ENCODE data around the gene PLAAT2. TPM values are rescaled to one million over a fixed set of nuclear protein-coding genes. Genes with fewer than 3 reads are reported as not detected.
"Not testable (repeated sequence)": the region's sequence is repeated elsewhere in the genome, so short reads cannot be mapped to it uniquely, and the experiment has no call there.

Gene PLAAT2
- total RNA-seq: not detected
- long read RNA-seq: 0 reads

DNA sequence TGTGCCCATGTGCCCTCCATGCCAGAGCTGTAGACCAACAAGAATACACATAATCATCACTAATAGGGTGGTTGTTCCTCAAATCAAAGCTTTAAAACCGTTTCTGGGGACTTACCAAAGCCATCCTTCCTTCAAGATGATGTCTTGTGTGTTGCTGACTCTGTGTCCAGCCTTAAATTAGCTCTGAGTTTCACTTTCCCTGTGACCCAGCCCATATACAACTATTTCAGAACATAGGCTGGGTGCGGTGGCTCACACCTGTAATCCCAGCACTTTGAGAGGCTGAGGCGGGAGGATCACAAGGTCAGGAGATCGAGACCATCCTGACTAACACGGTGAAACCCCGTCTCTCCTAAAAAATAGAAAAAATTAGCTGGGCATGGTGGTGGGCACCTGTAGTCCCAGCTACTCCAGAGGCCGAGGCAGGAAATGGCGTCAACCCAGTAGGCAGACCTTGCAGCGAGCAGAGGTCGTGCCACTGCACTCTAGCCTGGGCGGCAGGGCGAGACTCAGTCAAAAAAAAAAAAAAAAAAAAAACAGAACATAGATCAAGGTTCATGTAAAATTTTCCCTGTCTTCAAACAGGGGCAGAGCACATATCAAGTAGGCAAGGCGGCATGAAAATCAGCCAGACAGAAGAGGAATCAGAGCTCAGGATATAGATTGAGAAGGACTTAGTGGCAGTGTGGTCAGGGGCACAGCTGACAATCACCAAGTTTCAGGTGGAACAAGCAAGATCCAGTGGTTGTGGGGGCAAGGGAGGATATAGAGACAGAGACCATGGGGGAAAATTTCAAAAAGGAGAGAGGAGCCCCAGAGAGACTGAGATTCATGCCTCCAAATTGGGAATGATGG, at the start of gene PLAAT2:
Gene PLAAT2, minus strand, starts transcription at position 179 of the 855 bp plus-strand sequence. Its CDS starts 55 bp downstream, at position 124.
- ATAC-seq (no peak), DNase-seq (no peak)
- intact Hi-C loops (cut with micrococcal nuclease): no loop called here

DNA sequence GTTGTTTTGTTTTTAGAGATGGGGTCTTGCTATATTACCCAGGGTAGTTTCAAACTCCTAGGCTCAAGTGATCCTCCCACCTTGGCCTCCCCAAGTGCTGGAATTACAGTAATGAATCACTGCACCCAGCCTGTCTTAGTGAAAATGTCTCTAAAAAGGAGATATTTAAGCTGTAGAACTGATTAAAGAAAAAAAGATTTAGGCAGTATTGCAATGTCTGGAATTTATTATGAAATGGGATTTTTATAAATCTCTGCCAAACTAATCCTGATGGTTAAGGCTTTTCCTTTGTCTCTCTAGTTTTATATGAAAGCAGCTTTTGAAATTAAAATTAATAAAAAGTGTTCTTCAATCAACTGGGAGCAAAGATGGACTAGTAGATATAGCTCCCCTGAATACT, 49.0 kb upstream of the PLAAT2 start:
- intact Hi-C loops (cut with micrococcal nuclease): no loop called here
- no peak for DNase-seq
- no peak for ATAC-seq

DNA sequence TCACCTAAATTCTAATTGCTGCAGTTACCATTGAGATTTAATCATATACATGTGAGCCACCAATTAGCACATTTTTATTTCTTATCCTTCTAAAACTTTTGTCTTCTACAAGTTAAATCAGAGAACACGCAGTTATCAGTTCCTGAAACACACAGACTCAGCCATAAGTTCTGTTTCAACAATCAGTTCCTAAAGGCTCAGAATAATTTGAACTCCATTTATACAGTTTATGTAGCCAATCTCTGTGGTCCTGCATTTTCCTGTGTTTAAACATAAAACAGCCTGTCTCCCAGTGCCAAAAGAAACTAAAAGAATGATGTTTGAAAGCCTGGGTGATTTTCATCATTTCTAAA, 48.2 kb upstream of the PLAAT2 start:
- intact Hi-C loops (cut with micrococcal nuclease): no loop called here
- no peak for ATAC-seq
- no peak for DNase-seq

DNA sequence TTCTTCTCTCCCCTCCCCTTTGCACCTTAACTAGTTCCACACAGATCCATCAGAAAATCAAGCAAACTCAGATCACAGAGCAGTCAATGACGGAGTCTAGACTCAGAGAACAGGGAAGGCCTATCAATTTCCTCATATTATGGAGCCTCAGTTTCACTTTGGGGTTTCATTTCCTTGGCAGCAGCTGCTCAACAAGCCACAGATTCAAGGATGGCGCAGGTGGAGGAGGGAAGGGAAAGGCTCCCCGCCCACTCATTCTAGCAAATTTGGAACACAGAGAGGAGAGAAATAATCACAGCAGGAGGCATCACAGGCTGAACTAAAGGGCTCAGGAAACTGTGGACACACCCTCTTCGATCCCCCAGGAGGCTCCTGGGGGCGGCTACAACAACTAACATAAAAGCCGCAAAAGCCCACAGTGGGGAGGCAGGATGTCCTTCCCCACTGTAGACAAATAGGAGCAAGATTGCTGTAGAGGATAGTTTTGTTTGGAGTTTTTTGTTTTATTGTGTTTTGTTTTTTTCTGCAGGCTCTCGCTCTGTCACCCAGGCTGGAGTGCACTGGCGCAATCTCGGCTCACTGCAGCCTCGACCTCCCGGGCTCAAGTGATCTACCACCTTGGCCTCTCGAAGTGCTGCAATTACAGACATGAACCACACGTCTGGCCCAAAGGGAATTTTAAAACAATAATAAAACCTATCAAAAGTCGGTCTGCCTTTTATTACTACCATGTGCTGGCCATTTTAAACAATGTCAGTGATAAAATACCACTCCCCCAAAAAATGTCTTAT, 47.6 kb upstream of the PLAAT2 start:
- intact Hi-C loops (cut with micrococcal nuclease): no loop called here
- ATAC-seq (no peak), DNase-seq (no peak)

DNA sequence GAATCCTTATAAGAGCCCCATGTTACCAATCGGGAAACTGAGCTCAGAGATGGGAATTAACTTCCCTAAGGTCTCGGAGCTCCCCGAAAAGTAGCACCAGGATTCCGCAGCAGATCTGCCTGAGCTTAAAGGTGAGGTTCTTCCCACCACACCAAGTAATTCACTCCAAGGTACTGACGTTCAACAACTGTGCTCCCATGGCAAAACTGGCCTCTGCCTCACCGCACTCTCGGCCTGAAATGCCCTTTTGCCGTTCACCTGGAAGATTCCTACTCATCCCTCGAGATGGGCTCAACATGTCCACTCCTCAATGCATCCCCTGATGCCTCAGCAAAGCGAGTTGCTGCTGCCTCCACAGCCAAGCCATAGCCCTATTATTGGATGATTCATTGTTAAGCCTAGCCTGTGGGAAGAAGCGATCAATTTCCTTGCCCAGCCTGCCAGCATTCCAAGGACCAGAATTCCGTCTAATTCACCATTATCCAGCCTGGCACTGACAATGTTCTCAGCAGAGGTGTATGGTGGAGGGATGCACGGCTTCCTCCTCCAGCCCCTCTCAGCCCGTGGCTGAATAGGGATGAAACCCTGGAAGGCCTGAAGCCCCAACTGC, 46.9 kb upstream of the PLAAT2 start:
- intact Hi-C loops (cut with micrococcal nuclease): no loop called here
- ATAC-seq (no peak), DNase-seq (no peak)

DNA sequence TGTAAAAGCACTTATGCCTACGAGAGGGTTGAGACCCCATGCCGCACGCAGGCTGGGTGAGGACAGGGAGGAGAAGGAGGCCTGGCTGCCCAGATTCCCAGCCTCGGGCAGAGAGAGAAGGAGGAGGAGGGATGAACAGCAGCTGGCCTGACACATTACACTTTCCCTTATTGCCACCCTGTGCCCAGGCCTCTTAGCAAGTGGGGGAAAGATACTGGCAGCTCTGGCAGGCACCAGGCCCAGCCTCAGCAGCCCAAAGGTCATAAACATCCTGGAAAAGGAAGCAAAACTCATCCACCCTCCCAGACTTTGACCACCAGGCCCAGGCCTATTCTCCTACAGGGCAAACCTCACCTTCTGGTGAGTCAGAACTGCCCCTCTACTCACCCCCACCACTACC, 46.4 kb upstream of the PLAAT2 start:
- DNase-seq: peak; percentile 68
- intact Hi-C loops (cut with micrococcal nuclease): no loop called here
- peak; percentile 67 for ATAC-seq

DNA sequence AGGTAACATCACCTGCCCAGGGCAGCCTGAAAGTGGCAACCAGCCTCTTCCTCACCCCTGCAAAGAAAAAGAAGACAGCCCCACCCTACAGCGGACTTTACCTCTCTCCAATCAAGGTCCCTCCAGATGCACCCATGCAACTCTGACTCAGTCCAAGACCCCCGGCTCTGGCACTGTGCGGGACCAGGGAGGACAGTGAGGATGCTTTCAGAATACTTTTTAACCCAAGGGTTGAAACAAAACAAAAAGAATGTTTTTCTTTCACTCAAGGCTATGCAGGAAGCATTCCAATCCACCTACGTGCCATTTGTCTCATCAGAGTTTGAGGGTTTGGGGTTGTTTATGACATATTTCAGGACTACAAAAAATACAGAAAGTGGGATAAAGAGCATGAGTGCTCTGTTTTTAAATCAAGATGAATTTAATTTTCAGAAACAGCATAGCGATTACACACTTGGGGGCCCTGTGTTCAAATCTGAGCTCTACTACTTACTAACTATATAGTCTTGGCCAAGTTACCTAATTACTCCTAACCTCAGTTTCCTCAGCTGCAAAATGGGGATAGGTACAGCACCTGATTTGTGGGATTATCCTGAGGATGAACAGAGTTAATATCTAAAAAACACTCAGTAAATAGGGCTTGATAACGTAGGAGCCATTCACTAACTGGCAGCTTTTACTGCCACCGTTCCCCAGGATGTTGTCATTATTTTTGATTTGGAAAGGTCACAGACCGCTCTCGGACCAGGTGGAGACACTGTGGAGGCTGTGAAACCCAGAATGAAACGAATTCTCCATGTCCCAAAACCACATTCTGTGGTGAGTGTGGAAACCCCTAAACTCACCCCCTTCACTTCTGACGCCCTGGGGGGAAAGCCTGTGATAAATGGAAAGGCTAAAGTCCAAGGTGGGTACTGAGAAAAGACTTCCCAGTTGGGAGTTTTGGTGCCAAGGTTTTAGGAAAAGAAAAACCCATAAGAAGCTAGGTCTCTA, 45.5 kb upstream of the PLAAT2 start:
- intact Hi-C loops (cut with micrococcal nuclease): no loop called here

DNA sequence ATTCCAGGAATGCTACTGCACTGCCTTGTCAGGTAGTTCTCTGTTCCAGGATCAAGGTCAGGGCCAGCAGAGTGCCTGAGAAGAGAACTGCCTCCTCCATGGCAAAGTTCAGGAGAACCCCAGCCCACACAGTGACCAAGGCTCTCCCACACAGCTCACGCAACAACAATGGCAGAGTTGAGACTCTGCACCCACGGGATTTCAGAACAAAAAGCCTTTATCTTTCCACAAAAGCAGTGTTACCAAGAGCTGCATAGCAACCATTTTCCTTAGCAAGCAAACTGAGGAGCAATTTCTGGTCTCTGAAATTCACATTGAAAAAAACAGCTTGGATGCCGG, 40.0 kb upstream of the PLAAT2 start:
- intact Hi-C loops (cut with micrococcal nuclease): no loop called here
- ATAC-seq: peak; percentile 48
- no peak for DNase-seq

More for the DNA sequence above, 45.5 kb upstream of the PLAAT2 start:
- ATAC-seq: no peak
- DNase-seq: no peak

DNA sequence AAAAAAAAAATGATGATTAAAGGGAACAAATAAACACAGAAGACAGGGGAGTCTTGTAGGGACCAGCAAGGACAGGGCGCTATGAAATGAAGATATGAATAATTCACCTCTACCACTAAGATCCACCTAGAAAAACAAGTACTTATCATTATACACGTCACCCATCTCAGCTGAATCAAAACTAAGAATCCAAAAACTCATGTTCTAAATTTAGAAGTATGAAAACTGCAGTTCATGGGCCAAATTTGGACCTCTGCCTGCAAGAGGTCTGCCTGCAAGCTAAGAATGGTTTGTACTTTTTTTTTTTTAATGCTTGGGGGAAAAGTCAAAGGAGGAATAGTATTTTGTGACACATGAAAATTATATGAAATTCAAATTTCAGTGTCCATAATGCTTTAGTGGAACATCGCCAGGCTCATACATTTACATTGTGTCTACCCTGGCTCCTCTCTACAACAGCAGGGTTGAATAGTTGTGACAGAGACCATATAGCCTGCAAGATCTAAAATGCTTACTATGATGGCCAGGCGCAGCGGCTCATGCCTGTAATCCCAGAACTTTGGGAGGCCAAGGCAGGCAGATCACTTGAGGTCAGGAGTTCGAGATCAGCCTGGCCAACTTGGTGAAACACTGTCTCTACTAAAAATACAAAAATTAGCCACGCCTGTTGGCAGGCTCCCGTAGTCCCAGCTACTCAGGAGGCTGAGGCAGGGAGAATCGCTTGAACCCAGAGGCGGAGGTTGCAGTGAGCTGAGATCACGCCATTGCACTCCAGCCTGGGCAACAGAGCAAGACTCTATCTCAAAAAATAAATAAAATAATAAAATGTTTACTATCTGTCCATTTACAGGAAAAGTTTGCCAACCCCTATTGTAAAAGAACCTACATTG, 39.4 kb upstream of the PLAAT2 start:
- intact Hi-C loops (cut with micrococcal nuclease); DNase-seq: not testable (repeated sequence)
- ATAC-seq: peak; percentile 24

DNA sequence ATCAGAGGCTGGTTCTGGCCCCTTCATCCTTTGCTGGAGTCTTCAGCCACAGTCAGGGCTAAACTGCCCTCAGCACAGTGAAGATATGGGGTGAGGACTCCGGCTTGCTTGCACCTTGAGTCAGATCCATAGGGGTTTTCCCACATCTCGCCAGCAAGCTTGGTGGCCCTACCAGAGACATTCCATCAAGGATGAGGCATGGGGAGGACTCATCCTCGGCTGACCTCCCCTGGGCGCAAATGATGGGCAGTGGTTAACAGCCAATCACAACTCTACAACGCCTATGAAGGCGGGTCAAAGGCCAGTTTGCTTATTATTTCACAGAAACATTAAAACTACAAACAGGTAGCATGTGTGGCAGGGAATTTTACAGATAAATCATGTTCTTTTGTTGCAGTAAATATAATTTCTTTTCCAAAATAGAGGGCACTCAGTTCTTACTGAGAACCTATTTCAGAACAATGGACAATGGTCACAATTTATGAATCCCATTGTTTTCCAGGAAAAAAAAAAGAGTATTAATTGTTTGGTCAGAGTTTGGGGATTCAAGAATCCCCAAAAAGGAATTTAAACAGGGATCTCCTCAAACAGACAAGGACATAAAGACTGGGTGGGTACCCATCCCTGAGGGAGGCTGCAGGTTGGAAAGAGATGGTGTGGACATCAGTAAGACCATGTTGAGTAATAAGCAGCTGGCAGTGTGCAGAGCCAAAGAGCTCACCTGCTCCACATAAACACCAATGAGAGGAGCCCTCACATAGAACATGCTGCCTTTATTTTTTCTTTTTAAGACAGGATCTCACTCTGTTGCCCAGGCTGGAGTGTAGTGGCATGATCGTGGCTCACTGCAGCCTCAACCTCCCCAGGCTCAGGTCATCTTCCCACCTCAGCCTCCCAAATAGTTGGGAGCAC, 36.3 kb upstream of the PLAAT2 start:
- intact Hi-C loops (cut with micrococcal nuclease): no loop called here
- DNase-seq (no peak), ATAC-seq (no peak)

DNA sequence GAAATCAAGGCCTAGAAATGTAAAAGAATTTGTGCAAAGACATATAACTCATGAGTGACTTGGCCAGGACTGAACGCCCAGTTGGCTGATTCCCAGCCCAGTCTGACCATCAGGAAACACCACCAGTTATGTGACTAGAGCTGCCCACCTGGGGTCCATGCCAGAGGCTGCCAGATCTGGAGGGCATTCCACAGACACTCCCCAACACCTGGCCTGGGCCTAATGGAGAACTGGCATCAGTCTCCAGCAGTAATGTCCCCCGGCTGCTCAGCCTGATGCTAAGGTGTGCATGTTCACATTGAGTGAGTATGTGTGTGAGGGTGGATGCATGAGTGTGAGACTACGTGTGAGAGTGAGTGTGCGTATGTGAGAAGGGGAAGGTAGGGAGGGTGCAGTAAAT, 35.4 kb upstream of the PLAAT2 start:
- no peak for DNase-seq
- ATAC-seq: no peak
- intact Hi-C loops (cut with micrococcal nuclease): no loop called here

DNA sequence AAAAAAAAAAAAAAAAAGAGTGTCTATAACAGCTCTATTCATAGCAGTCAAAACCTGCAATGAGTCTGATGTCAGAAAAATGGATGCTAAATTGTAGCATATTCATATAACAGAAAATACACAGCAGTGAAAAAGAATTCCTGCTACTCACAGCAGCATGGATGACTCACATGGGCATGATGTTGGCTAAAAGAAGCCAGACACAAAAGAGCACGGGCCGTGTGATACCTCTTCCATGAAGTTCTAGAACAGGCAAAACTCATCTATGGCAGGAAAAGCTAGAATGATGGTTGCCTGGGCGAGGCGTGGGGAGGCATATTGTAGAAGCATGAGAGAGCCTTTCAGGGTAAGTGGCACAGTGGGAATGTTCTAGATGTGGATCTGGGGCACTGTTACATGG, 32.1 kb upstream of the PLAAT2 start:
- intact Hi-C loops (cut with micrococcal nuclease): no loop called here
- DNase-seq: no peak
- ATAC-seq: no peak

DNA sequence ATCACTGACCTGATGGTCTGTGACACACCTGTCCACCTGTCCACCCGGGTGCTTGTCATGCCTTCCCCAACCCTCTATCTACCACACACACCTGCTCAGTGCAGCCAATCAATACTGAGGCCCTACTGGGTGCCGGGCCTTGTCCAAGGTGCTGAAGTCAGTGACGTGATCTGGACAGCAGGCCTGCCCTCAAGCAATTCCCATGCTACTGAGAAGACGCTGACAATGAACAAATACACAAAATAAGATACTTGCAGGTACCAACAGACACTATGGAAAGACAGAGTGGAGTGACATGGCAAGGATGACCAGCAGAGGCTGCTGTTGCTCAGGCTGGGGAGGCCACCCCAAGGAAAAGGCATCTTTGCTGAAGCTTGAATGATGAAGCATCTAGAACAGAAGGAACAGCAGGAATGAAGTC, 29.8 kb upstream of the PLAAT2 start:
- DNase-seq: no peak
- intact Hi-C loops (cut with micrococcal nuclease): no loop called here
- no peak for ATAC-seq

DNA sequence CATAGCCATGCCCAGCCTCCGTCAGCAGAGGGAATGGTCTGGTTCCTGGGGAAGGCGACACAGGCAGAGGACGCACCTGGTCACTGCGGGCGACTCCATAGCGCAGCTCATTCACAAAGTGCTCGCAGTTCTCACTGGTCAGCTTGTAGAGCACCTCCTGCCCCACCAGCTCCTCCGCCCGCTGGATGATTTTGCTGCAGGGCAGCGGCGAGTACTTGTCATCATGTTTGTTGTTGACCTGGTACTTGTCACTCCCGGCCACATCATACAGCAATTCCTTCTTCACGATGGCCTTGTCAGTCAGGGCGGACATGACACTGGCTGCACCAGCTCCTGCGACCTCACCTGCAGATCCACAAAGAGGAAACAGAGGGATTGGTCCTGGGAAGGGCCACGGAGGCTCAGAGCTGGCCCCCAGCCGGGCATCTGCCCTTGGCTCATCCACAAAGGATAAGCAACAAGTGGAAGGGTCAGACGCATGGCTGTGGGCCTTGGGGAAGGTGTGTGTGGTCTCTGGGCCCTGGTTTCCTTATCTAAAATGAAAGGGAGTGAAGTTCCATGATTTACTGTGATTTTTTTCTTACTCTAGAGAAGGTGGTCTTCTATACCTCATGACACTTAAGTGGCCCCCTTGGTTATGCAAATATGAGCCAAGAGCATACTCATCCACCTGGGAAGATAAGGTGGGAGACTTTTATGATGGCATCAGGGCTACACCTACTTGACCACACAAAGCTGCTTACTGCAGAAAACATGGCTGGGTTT, 27.0 kb upstream of the PLAAT2 start:
- intact Hi-C loops (cut with micrococcal nuclease): no loop called here
- ATAC-seq (no peak), DNase-seq (no peak)

DNA sequence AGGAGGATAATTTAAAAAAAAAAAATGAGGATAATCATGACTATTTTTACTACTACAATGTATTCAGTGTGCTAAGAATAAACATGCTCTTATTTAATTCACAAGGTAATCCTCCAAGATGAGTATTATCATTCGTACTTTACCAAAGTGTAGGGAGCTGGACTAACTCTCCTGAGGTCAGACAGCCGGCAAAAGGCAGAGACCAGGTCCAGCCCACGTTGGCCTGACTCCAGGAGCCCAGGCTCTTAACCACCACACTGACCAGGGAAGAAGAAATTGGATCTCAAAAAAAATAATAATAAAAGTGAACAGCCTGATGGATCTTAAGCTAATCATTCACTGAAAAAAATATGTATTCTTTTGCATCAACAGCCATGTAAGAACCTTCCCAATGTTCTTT, 25.8 kb upstream of the PLAAT2 start:
- DNase-seq: peak; percentile 49
- ATAC-seq: peak; percentile 66
- intact Hi-C loops (cut with micrococcal nuclease): no loop called here

DNA sequence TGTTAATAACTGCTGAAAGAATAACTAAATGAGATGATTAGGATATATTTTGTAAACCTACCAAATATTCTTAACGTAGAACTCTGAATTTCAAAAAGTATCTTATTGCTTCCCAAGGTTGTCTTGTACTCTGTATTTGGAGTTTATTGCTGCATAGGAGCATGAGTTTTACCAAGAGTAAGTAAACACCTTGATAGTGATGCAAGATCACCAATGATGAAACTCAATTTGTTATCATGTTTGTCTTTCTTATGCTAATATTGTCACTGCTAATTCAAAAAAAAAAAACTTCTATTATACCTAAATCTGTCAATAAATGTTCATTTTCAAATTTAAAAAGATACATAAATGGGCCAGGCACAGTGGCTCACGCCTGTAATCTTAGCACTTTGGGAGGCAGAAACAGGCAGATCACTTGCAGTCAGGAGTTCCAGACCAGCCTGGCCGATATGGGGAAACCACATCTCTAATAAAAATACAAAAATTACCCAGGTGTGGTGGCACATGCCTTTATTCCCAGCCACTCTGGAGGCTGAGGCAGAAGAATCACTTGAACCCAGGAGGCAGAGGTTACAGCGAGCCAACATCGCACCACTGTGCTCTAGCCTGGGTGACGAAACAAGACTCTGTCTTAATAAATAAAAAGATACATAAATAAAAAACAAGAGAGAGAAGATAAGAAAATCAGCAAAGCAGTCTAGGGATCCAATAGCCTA, 23.4 kb upstream of the PLAAT2 start:
- intact Hi-C loops (cut with micrococcal nuclease): no loop called here
- ATAC-seq: no peak
- DNase-seq: no peak

Data from left ventricle myocardium superior (tissue), 1 donor.